Upper lobe of left lung (tissue), 6 donors: ENCODE results near the gene ZBED3. TPM values are rescaled to one million over a fixed set of nuclear protein-coding genes. Genes with fewer than 3 reads are reported as not detected.

Experiments
- ATAC-seq, 2 donors: fragments of 200-7000 bp; cut with Tn5 transposase; one replicate each; pipeline ENCODE4 v1.9.1; 2022; ENCODE audit warnings: mild to moderate bottlenecking in 2 of 2, moderate library complexity in 2 of 2; ENCODE audit not compliant: low FRiP score in 2 of 2
- DNase-seq, 2 donors: peaks; one replicate each; pipeline ENCODE4 v3.0.0-alpha.2; 2019 to 2020
- H3K27ac ChIP-seq, 4 donors: fragments of 200-600 bp; sonication (generic); one replicate each; pipeline ENCODE4 v1.5.1; 2016 to 2019
- H3K27me3 ChIP-seq, 4 donors: fragments of 200-600 bp; sonication (generic); one replicate each; pipeline ENCODE4 v1.5.1; 2017 to 2019
- H3K36me3 ChIP-seq, 4 donors: fragments of 200-600 bp; sonication (generic); one replicate each; pipeline ENCODE4 v1.5.1; 2016 to 2019
- H3K4me1 ChIP-seq, 4 donors: fragments of 200-600 bp; sonication (generic); one replicate each; pipeline ENCODE4 v1.5.1; 2018 to 2019
- H3K4me3 ChIP-seq, 4 donors: fragments of 200-600 bp; sonication (generic); one replicate each; pipeline ENCODE4 v1.5.1; 2017 to 2019; ENCODE audit warnings: mild to moderate bottlenecking in 2 of 4, moderate library complexity in 1 of 4
- H3K9me3 ChIP-seq, 4 donors: fragments of 200-600 bp; sonication (generic); one replicate each; pipeline ENCODE4 v1.5.1; 2018 to 2019
- EP300 ChIP-seq, 4 donors: sonication (generic); formaldehyde crosslinking; IDR thresholded peaks; one replicate each; pipeline ENCODE4 v1.5.1; 2017; ENCODE audit warnings: antibody characterized with exemption in 4 of 4, control low read depth in 2 of 4
- POLR2A ChIP-seq, 4 donors: fragments of 450-650 bp; IDR thresholded peaks; one replicate each; pipeline ENCODE4 v1.5.1; 2016 to 2017; ENCODE audit warnings: antibody characterized with exemption in 4 of 4, mild to moderate bottlenecking in 2 of 4
- POLR2AphosphoS5 ChIP-seq, 2 donors: sonication (generic); formaldehyde crosslinking; IDR thresholded peaks; one replicate each; pipeline ENCODE4 v1.5.1; 2017; ENCODE audit warnings: antibody characterized with exemption in 2 of 2
- whole genome bisulfite sequencing, 2 donors: methylation state at CpG; one replicate each; pipeline ENCODE4 v1.1.5; 2017 to 2018; 5-methylcytosine and 5-hydroxymethylcytosine counted together
- total RNA-seq, 6 donors: library from RNA; depleted of rRNA in 4 of 6; stranded (reverse); fragments of >200 nt in 4 of 6; gene quantifications; one replicate each; pipeline versions ENCODE4 v1.1.0 to v1.2.1, GENCODE V29; 2016 to 2021
- TF ChIP-seq, protein P1 (sequence below), 6 experiments: fragments of 450-650 bp in 4 of 6; fragments of 200-600 bp in 2 of 6; sonication (generic) in 2 of 6; IDR thresholded peaks; one replicate each; pipeline ENCODE4 v1.5.1; 2016 to 2019; ENCODE audit warnings: antibody characterized with exemption in 6 of 6
- donor health status: DM: no; HTN: no; CAD: no; lungs with moderate emphysema.
- donor health status: DM: no; HTN: yes; CAD: no; lungs with severe emphysema.

ZBED3 gene
- total RNA-seq, 6 donors from 2014 or later = 8.1 to 32.1 (median 17.0) TPM

DNA sequence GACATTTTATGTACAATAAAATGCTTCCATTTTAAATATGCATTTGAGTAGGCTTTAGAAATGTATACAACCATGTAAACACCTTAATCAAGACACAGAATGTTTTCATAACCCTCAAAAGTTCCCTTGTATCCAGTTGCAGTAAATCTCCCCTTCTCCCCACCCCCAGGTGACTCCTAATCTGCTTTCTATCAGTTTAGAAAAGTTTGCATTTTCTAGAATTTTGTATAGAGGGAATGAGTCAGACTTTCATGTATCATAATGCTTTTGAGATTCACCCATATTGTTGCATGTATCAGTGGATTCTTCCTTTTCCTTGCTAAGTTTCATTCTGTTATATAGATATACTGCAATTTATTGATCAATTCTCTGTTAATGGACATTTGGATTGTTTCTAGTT lies 17.7 kb upstream of the ZBED3 start:
- Histone ChIP-seq H3K36me3 (no peaks in the 10 kb centered on the region), H3K4me3 (no peak overlapping the region), H3K27ac (no peak overlapping the region), H3K27me3 (no peaks in the 10 kb centered on the region), H3K9me3 (no peaks in the 10 kb centered on the region), H3K4me1 (peaks cover 0 to 3% (median 0%) of the 10 kb centered on the region in 4 donors)
- no peak for ATAC-seq
- DNase-seq = no peak
- TF ChIP-seq, protein P1, sequence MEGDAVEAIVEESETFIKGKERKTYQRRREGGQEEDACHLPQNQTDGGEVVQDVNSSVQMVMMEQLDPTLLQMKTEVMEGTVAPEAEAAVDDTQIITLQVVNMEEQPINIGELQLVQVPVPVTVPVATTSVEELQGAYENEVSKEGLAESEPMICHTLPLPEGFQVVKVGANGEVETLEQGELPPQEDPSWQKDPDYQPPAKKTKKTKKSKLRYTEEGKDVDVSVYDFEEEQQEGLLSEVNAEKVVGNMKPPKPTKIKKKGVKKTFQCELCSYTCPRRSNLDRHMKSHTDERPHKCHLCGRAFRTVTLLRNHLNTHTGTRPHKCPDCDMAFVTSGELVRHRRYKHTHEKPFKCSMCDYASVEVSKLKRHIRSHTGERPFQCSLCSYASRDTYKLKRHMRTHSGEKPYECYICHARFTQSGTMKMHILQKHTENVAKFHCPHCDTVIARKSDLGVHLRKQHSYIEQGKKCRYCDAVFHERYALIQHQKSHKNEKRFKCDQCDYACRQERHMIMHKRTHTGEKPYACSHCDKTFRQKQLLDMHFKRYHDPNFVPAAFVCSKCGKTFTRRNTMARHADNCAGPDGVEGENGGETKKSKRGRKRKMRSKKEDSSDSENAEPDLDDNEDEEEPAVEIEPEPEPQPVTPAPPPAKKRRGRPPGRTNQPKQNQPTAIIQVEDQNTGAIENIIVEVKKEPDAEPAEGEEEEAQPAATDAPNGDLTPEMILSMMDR (IDR thresholded peaks at IDR 0.05) = no peak
- TF ChIP-seq POLR2A (IDR thresholded peaks at IDR 0.05) (no peak), POLR2AphosphoS5 (IDR thresholded peaks at IDR 0.05) (no peak), EP300 (IDR thresholded peaks at IDR 0.05) (no peak)

- Histone ChIP-seq H3K4me3 (no peak overlapping the region), H3K27me3 (no peaks in the 10 kb centered on the region), H3K4me1 (peaks cover 0 to 3% (median 0%) of the 10 kb centered on the region in 4 donors), H3K9me3 (no peaks in the 10 kb centered on the region), H3K27ac (no peak overlapping the region), H3K36me3 (no peaks in the 10 kb centered on the region)
- no peak for ATAC-seq
- DNase-seq = no peak
- 100% methylated on average over 1 of the region's 1 CpG for WGBS, 2 donors
- TF ChIP-seq EP300 (IDR thresholded peaks at IDR 0.05) (peak in 2 of 4 donors; percentile 46 to 63), POLR2A (IDR thresholded peaks at IDR 0.05) (no peak)
Measured at GRCh38 chr5:77103457-77103856, 16.4 kb upstream of the ZBED3 start.

DNA sequence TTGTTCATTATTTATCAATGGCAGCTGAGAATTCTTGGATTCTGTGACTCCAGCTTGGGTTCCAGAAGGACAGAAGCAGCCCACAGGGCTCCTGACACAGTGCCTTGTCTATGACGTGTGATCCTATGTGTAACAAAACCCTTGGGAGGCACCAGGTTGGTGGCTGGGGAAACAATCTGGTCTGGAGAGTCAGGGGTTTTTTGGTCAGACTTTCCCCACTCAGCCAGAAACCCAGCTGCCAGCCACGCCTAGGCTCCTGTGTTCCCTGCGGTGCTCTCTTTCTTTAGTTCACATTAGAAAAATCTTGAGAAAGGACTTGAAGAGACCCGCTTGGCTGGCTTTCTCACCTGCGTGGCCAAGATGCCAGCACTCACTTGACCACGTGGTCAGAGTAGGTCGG lies 15.5 kb upstream of the ZBED3 start:
- H3K4me3 ChIP-seq = no peak overlapping the region
- H3K27ac ChIP-seq = no peak overlapping the region
- no peak for TF ChIP-seq POLR2AphosphoS5 (IDR thresholded peaks at IDR 0.05)
- no peaks in the 10 kb centered on the region for H3K27me3 ChIP-seq
- no peaks in the 10 kb centered on the region for H3K36me3 ChIP-seq
- 65 to 79% methylated on average over 7 of the region's 7 CpGs for WGBS, 2 donors
- peaks cover 0 to 3% (median 0%) of the 10 kb centered on the region in 4 donors for H3K4me1 ChIP-seq
- ATAC-seq (peak in 1 of 2 donors; percentile 63), DNase-seq (peak in 1 of 2 donors; percentile 67)
- no peaks in the 10 kb centered on the region for H3K9me3 ChIP-seq

DNA sequence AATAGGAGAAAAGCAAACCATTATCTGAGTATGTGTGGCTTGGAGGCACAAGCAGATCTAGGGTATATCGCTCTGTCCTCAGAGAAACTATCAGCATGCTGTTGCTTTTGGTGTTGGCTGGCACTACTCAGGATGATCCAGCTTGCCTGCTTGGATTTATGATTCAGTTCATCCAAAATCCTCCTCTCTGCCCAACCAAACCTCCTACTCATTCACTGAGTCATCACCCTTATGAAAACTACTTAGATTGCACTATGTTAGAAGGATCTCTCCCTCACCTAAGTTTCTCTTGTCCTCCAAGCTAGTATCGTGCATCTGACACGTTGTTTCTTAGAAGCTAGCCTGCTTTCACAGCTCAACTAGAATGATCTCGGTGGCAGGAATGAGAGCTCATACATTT lies 14.2 kb upstream of the ZBED3 start:
- no peak overlapping the region for H3K4me3 ChIP-seq
- 90 to 91% methylated on average over 4 of the region's 4 CpGs for WGBS, 2 donors
- H3K27ac ChIP-seq = no peak overlapping the region
- no peak for DNase-seq
- H3K27me3 ChIP-seq = no peaks in the 10 kb centered on the region
- no peak for ATAC-seq
- no peak for TF ChIP-seq POLR2A (IDR thresholded peaks at IDR 0.05)
- TF ChIP-seq, protein P1 (IDR thresholded peaks at IDR 0.05) = no peak
- TF ChIP-seq POLR2AphosphoS5 (IDR thresholded peaks at IDR 0.05) = no peak
- no peak for TF ChIP-seq EP300 (IDR thresholded peaks at IDR 0.05)
- no peaks in the 10 kb centered on the region for H3K9me3 ChIP-seq
- H3K36me3 ChIP-seq = no peaks in the 10 kb centered on the region
- peaks cover 0 to 3% (median 0%) of the 10 kb centered on the region in 4 donors for H3K4me1 ChIP-seq

DNA sequence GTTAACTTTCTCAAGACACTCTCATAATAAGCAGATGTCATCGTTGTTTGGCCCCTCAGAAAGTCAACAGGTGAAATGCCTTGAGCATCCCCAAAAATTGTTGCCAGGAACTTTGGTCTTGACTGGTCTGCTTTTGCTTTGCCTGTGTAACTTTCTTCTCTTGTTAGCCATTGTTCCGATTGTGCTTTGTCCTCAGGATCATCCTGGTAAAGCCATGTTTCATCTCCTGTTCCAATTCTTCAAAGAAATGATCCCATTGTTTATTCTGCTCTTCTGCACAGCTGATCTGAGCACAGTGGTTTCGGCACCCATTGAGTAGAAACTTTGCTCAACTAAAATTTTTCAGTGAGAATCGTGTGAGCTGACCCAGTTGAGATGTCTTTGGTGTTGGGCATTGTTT lies 8.1 kb upstream of the ZBED3 start:
- no peaks in the 10 kb centered on the region for H3K36me3 ChIP-seq
- 94 to 95% methylated on average over 4 of the region's 4 CpGs for WGBS, 2 donors
- no peak for ATAC-seq
- no peak for TF ChIP-seq POLR2A (IDR thresholded peaks at IDR 0.05)
- TF ChIP-seq, protein P1 (IDR thresholded peaks at IDR 0.05) = no peak
- TF ChIP-seq POLR2AphosphoS5 (IDR thresholded peaks at IDR 0.05) = no peak
- no peak for TF ChIP-seq EP300 (IDR thresholded peaks at IDR 0.05)
- no peak overlapping the region for H3K4me3 ChIP-seq
- H3K9me3 ChIP-seq = no peaks in the 10 kb centered on the region
- no peaks in the 10 kb centered on the region for H3K4me1 ChIP-seq
- H3K27me3 ChIP-seq = no peaks in the 10 kb centered on the region
- no peak for DNase-seq
- no peak overlapping the region for H3K27ac ChIP-seq

DNA sequence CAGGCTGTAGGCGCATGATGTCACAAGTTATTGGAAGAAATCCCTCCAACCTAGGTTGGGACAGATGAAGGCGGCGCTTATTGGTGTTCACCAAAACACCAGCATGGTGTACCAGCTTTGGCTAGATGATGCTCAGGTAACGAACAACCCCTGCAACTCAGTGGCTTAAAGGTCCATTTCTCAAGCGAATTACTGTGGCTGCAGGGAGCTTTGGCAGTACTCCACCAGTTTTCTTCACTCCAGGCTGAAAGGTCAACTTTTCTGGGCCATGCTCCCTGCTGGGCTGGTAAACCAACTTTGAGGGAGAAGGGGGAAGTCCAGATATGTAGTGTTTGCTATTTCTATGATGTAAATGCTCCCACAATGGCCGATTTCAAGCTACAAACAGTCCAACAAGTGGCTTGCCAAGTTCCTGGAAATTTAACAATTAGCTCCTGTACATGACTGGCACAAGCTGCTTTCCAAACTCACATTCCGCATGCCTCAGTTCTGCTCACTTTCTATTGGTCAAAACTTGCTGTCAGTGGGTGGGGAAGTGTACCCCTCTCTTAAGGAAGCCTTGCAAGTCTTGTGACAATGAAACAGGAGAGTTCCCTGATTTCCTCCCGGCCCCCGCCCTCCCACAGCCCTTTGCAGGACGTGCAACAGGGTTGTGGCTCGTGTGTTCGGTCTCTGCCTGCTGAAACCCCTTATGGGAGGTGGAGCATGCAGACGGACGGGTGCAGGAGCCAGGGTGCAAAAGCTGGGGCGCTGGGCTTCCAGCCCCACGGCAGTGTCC lies 588 bp upstream of the ZBED3 start:
- H3K27ac ChIP-seq = peak overlapping the region; percentile 91 to 95 (median 92)
- H3K27me3 ChIP-seq = no peaks in the 10 kb centered on the region
- peak overlapping the region; percentile 60 to 76 (median 73) for H3K4me3 ChIP-seq
- ATAC-seq (peak; percentile 71 to 78), DNase-seq (peak; percentile 60 to 63)
- no peaks in the 10 kb centered on the region for H3K9me3 ChIP-seq
- H3K4me1 ChIP-seq = peaks cover 10 to 21% (median 16%) of the 10 kb centered on the region in 4 donors
- no peaks in the 10 kb centered on the region for H3K36me3 ChIP-seq
- 10 to 11% methylated on average over 3 to 16 of the region's 16 CpGs for WGBS, 2 donors
- TF ChIP-seq, protein P1 (IDR thresholded peaks at IDR 0.05) = no peak
- TF ChIP-seq POLR2AphosphoS5 (IDR thresholded peaks at IDR 0.05) (no peak), POLR2A (IDR thresholded peaks at IDR 0.05) (peak in 1 of 4 donors; percentile 31), EP300 (IDR thresholded peaks at IDR 0.05) (peak in 1 of 4 donors; percentile 67)
